HEK293 (cell line): Measurements from ENCODE around the gene ADRB2.
A peak's percentile ranks its signal among the peaks of the same experiment; 100 is the strongest.

Experiments used
- CTCF ChIA-PET: fragments of 350-600 bp; formaldehyde crosslinking; extraction: SDS; loops from one replicate; lab custom pipeline; 2021; ENCODE audit warnings: antibody characterized with exemption; lab: Yijun Ruan, JAX
- POLR2A ChIA-PET: fragments of 300-600 bp; formaldehyde crosslinking; extraction: SDS; loops from one replicate; lab custom pipeline; 2020; ENCODE audit warnings: antibody characterized with exemption, inconsistent platforms; lab: Yijun Ruan, JAX
- H3K27ac ChIP-seq: fragments of 200-500 bp; sonication (Bioruptor generic); 2 replicates; pipeline ENCODE4 v1.5.1; 2014; ENCODE audit warnings: low read depth, low read length, control low read depth, inconsistent platforms; ENCODE audit errors: extremely low read depth
- H3K36me3 ChIP-seq, 2 experiments: fragments of 200-500 bp in 1 of 2; sonication (Bioruptor generic) in 1 of 2; 1 replicate in 1 of 2; 2 replicates in 1 of 2; pipeline ENCODE4 v1.5.1; 2014 to 2017; ENCODE audit warnings: inconsistent platforms in 2 of 2, low read length in 2 of 2; ENCODE audit not compliant: control insufficient read depth in 2 of 2, insufficient read depth in 1 of 2
- H3K4me1 ChIP-seq: fragments of 200-500 bp; sonication (Bioruptor generic); 2 replicates; pipeline ENCODE4 v1.5.1; 2014; ENCODE audit warnings: mild to moderate bottlenecking, low read length, inconsistent platforms; ENCODE audit not compliant: control insufficient read depth, insufficient read depth
- H3K4me3 ChIP-seq: 2 replicates; pipeline ENCODE4 v1.5.1; 2011; ENCODE audit warnings: low read depth, mild to moderate bottlenecking, control low read depth, low read length, moderate library complexity
- H3K9me3 ChIP-seq: fragments of 200-500 bp; sonication (Bioruptor generic); 2 replicates; pipeline ENCODE4 v1.5.1; 2014; ENCODE audit warnings: low read depth, low read length, inconsistent platforms; ENCODE audit not compliant: control insufficient read depth, insufficient read depth
- BCL11B ChIP-seq: fragments of 450-650 bp; formaldehyde crosslinking; IDR thresholded peaks from 2 replicates; pipeline ENCODE4 v1.5.1; 2016; ENCODE audit warnings: low read depth, missing biosample characterization, missing genetic modification characterization
- GLI2 ChIP-seq: fragments of 450-650 bp; formaldehyde crosslinking; IDR thresholded peaks from 2 replicates; pipeline ENCODE4; 2017; ENCODE audit warnings: missing biosample characterization, missing genetic modification characterization, low read depth, borderline replicate concordance
- GLIS1 ChIP-seq: fragments of 450-650 bp; formaldehyde crosslinking; IDR thresholded peaks from 2 replicates; pipeline ENCODE4 v1.5.1; 2016; ENCODE audit warnings: missing biosample characterization, missing genetic modification characterization
- OSR2 ChIP-seq: fragments of 450-650 bp; formaldehyde crosslinking; IDR thresholded peaks from 2 replicates; pipeline ENCODE4 v1.5.1; 2016; ENCODE audit warnings: missing biosample characterization, missing genetic modification characterization
- PBX3 ChIP-seq: sonication (generic); formaldehyde crosslinking; IDR thresholded peaks from 2 replicates; pipeline ENCODE4 v1.8.1; 2022; ENCODE audit warnings: mild to moderate bottlenecking, moderate library complexity, missing genetic modification reagents
- SCRT1 ChIP-seq: fragments of 450-650 bp; formaldehyde crosslinking; IDR thresholded peaks from 2 replicates; pipeline ENCODE4 v1.5.1; 2016; ENCODE audit warnings: missing biosample characterization, missing genetic modification characterization, borderline replicate concordance
- ZEB2 ChIP-seq: fragments of 450-650 bp; formaldehyde crosslinking; IDR thresholded peaks from 2 replicates; pipeline ENCODE4 v1.5.1; 2016; ENCODE audit warnings: missing biosample characterization, missing genetic modification characterization
- ZIC2 ChIP-seq: fragments of 450-650 bp; formaldehyde crosslinking; IDR thresholded peaks from 2 replicates; pipeline ENCODE4 v1.5.1; 2016; ENCODE audit warnings: missing biosample characterization, missing genetic modification characterization
- ZNF138 ChIP-seq: fragments of 450-650 bp; formaldehyde crosslinking; IDR thresholded peaks from 2 replicates; pipeline ENCODE4 v1.5.1; 2016; ENCODE audit warnings: missing biosample characterization, missing genetic modification characterization, borderline replicate concordance
- ZNF155 ChIP-seq: fragments of 450-650 bp; formaldehyde crosslinking; IDR thresholded peaks from 2 replicates; pipeline ENCODE4 v1.5.1; 2016; ENCODE audit warnings: missing biosample characterization, missing genetic modification characterization
- ZNF157 ChIP-seq: fragments of 450-650 bp; formaldehyde crosslinking; IDR thresholded peaks from 2 replicates; pipeline ENCODE4 v1.5.1; 2016; ENCODE audit warnings: missing biosample characterization, missing genetic modification characterization
- ZNF221 ChIP-seq: fragments of 450-650 bp; formaldehyde crosslinking; IDR thresholded peaks from 2 replicates; pipeline ENCODE4 v1.5.1; 2017; ENCODE audit warnings: missing biosample characterization, missing genetic modification characterization, borderline replicate concordance
- ZNF24 ChIP-seq: fragments of 450-650 bp; formaldehyde crosslinking; IDR thresholded peaks from 2 replicates; pipeline ENCODE4 v1.5.1; 2016; ENCODE audit warnings: missing biosample characterization, missing genetic modification characterization
- ZNF341 ChIP-seq: fragments of 450-650 bp; formaldehyde crosslinking; IDR thresholded peaks from 2 replicates; pipeline ENCODE4; 2016; ENCODE audit warnings: low read depth, missing biosample characterization, missing genetic modification characterization
- ZNF488 ChIP-seq: fragments of 450-650 bp; formaldehyde crosslinking; IDR thresholded peaks from 2 replicates; pipeline ENCODE4 v1.5.1; 2016; ENCODE audit warnings: missing biosample characterization, missing genetic modification characterization
- ZNF529 ChIP-seq: fragments of 450-650 bp; formaldehyde crosslinking; IDR thresholded peaks from 2 replicates; pipeline ENCODE4 v1.5.1; 2017; ENCODE audit warnings: missing genetic modification characterization, missing biosample characterization; ENCODE audit not compliant: insufficient replicate concordance
- ZNF600 ChIP-seq: fragments of 450-650 bp; formaldehyde crosslinking; IDR thresholded peaks from 2 replicates; pipeline ENCODE4 v1.5.1; 2016; ENCODE audit warnings: missing biosample characterization, missing genetic modification characterization
- ZNF610 ChIP-seq: fragments of 450-650 bp; formaldehyde crosslinking; IDR thresholded peaks from 2 replicates; pipeline ENCODE4 v1.5.1; 2016; ENCODE audit warnings: missing biosample characterization, missing genetic modification characterization, borderline replicate concordance
- ZNF621 ChIP-seq: fragments of 450-650 bp; formaldehyde crosslinking; IDR thresholded peaks from 2 replicates; pipeline ENCODE4 v1.5.1; 2017; ENCODE audit warnings: missing biosample characterization, missing genetic modification characterization
- ZNF639 ChIP-seq: fragments of 450-650 bp; formaldehyde crosslinking; IDR thresholded peaks from 2 replicates; pipeline ENCODE4 v1.5.1; 2016; ENCODE audit warnings: missing biosample characterization, missing genetic modification characterization
- ZNF654 ChIP-seq: fragments of 450-650 bp; formaldehyde crosslinking; IDR thresholded peaks from 2 replicates; pipeline ENCODE4 v1.5.1; 2016; ENCODE audit warnings: low read depth, missing biosample characterization, missing genetic modification characterization
- ZNF704 ChIP-seq: fragments of 450-650 bp; formaldehyde crosslinking; IDR thresholded peaks from 2 replicates; pipeline ENCODE4 v1.5.1; 2016; ENCODE audit warnings: missing biosample characterization, missing genetic modification characterization
- ZNF791 ChIP-seq: fragments of 450-650 bp; formaldehyde crosslinking; IDR thresholded peaks from 2 replicates; pipeline ENCODE4 v1.5.1; 2016; ENCODE audit warnings: missing biosample characterization, missing genetic modification characterization
- ZNF837 ChIP-seq: fragments of 450-650 bp; formaldehyde crosslinking; IDR thresholded peaks from 2 replicates; pipeline ENCODE4 v1.5.1; 2016; ENCODE audit warnings: missing biosample characterization, missing genetic modification characterization
- ZXDB ChIP-seq: fragments of 450-650 bp; formaldehyde crosslinking; IDR thresholded peaks from 2 replicates; pipeline ENCODE4 v1.5.1; 2016; ENCODE audit warnings: missing biosample characterization, missing genetic modification characterization

Gene ADRB2

GRCh38 chr5:148805326-148806290 lies 20.8 kb upstream of the ADRB2 start (continued):
- TF ChIP-seq ZEB2 (tag by site-specific recombination) (no peak), ZNF221 (tag by site-specific recombination) (no peak), ZNF600 (tag by site-specific recombination) (0 out of 2 replicates have a peak, but pooled peaks have one; percentile 10), GLIS1 (tag by site-specific recombination) (peak; percentile 22; the same call in 1 of the 2 replicates), OSR2 (tag by site-specific recombination) (peak; percentile 79)

GRCh38 chr5:148806520-148806931 lies 19.9 kb upstream of the ADRB2 start:
- no peaks in the 10 kb centered on the region for H3K36me3 ChIP-seq
- H3K9me3 ChIP-seq, result no peaks in the 10 kb centered on the region
- CTCF ChIA-PET, result interaction anchor here (1.0 to 2.1 kb wide), 7 partner anchors 9 to 308 kb away, joined by 3 to 11 read pairs (median 6); no protein-coding TSS in a partner anchor
- POLR2A ChIA-PET, result no interaction called here
- TF ChIP-seq GLI2 (no peak), ZNF138 (tag by site-specific recombination) (no peak), ZNF621 (tag by site-specific recombination) (no peak), ZNF24 (tag by site-specific recombination) (no peak), ZNF529 (tag by site-specific recombination) (no peak), ZNF157 (no peak), ZNF654 (tag by site-specific recombination) (no peak), ZXDB (no peak), ZNF610 (tag by site-specific recombination) (no peak), ZNF791 (tag by site-specific recombination) (no peak), BCL11B (tag by site-specific recombination) (no peak), ZNF704 (tag by site-specific recombination) (no peak)
- no peak overlapping the region for H3K27ac ChIP-seq
- H3K4me1 ChIP-seq, result peaks cover 29% of the 10 kb centered on the region
- H3K4me3 ChIP-seq, result no peak overlapping the region

- no peaks in the 10 kb centered on the region for H3K9me3 ChIP-seq
- H3K4me1 ChIP-seq, result peaks cover 29% of the 10 kb centered on the region
- no peak overlapping the region for H3K4me3 ChIP-seq
- ChIA-PET CTCF (interaction anchor here (1.0 to 2.0 kb wide), 2 partner anchors 13 to 64 kb away, joined by 3 to 11 read pairs; no protein-coding TSS in a partner anchor), POLR2A (no interaction called here)
- no peak overlapping the region; the same call in 1 of the 2 replicates for H3K27ac ChIP-seq
- H3K36me3 ChIP-seq, result no peaks in the 10 kb centered on the region
- TF ChIP-seq SCRT1 (tag by site-specific recombination) (0 out of 2 replicates have a peak, but pooled peaks have one; percentile 10), PBX3 (CRISPR knock-in tag) (no peak), ZNF600 (tag by site-specific recombination) (0 out of 2 replicates have a peak, but pooled peaks have one; percentile 16), ZNF155 (tag by site-specific recombination) (no peak), ZNF341 (tag by site-specific recombination) (peak; percentile 32; the same call in 1 of the 2 replicates), ZIC2 (tag by site-specific recombination) (peak; percentile 63), ZNF837 (no peak), ZNF639 (tag by site-specific recombination) (no peak), OSR2 (tag by site-specific recombination) (peak; percentile 64), ZNF488 (tag by site-specific recombination) (no peak)
- TF ChIP-seq, all 188 proteins: peak for 5
Observed at GRCh38 chr5:148807851-148808250, 18.6 kb upstream of the ADRB2 start.
